ENCODE results near the gene RPTOR. TPM values are rescaled to one million over a fixed set of nuclear protein-coding genes. Genes with fewer than 3 reads are reported as not detected.

Gene RPTOR
- total and polyA plus RNA-seq, 4 donors: 12.4 to 46.1 (median 29.7) TPM

DNA sequence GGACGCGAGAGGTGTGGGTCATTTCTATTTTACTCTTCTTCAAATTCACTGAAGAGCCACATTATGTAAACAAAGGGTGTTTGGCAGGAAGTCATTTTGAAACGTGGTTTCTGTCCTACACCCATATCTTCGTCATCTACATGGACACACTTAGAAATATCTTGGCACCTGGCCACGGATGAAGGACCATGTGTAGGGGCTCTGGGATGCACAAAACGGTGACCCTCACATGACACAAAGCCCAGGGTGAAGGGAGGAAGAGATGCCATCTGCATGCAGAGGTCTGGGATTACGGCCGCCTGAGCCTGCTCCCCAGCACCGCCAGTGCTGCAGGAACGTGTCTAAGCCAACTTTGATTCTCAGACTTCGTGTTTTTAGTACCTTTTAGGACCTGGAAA lies 316.8 kb downstream of the RPTOR start:
- Histone ChIP-seq H3K9ac (ENCODE audit: insufficient read depth in 1 of 2, low read length in 2 of 2) (no peak overlapping the region), H3K27ac (ENCODE audit: low read depth in 1 of 2, low read length in 1 of 2) (no peak overlapping the region), H3K36me3 (ENCODE audit: control insufficient read depth in 4 of 4, insufficient read depth in 4 of 4, low read length in 4 of 4) (peaks cover 0 to 13% (median 8%) of the 10 kb centered on the region in 4 donors), H3K9me3 (ENCODE audit: control insufficient read depth in 4 of 4, insufficient read depth in 3 of 4, low read length in 3 of 4) (peaks cover 0 to 2% (median 0%) of the 10 kb centered on the region in 4 donors), H3K4me1 (ENCODE audit: control insufficient read depth in 5 of 5, insufficient read depth in 5 of 5, low read length in 5 of 5) (peaks cover 3 to 26% (median 11%) of the 10 kb centered on the region in 5 donors), H3K4me3 (no peak overlapping the region), H3K27me3 (ENCODE audit: control insufficient read depth in 3 of 3, insufficient read depth in 3 of 3, low read length in 2 of 3) (no peaks in the 10 kb centered on the region)
- DNase-seq: peak in 1 of 3 donors; percentile 8
- TF ChIP-seq CTCF (IDR thresholded peaks at IDR 0.05; ENCODE audit: control extremely low read depth, extremely low read depth): no peak
- no peak for ATAC-seq (ENCODE audit: insufficient read depth, low FRiP score)
- 54 to 61% methylated on average over 11 of the region's 11 CpGs for WGBS, 2 donors

- DNase-seq (peak; percentile 41 to 55 (median 46)), ATAC-seq (ENCODE audit: insufficient read depth, low FRiP score) (no peak)
- Histone ChIP-seq H3K27ac (ENCODE audit: low read depth in 1 of 2, low read length in 1 of 2) (no peak overlapping the region), H3K4me1 (ENCODE audit: control insufficient read depth in 5 of 5, insufficient read depth in 5 of 5, low read length in 5 of 5) (peaks cover 3 to 26% (median 11%) of the 10 kb centered on the region in 5 donors), H3K4me3 (no peak overlapping the region), H3K27me3 (ENCODE audit: control insufficient read depth in 3 of 3, insufficient read depth in 3 of 3, low read length in 2 of 3) (no peaks in the 10 kb centered on the region), H3K9me3 (ENCODE audit: control insufficient read depth in 4 of 4, insufficient read depth in 3 of 4, low read length in 3 of 4) (peaks cover 0 to 2% (median 0%) of the 10 kb centered on the region in 4 donors), H3K36me3 (ENCODE audit: control insufficient read depth in 4 of 4, insufficient read depth in 4 of 4, low read length in 4 of 4) (peaks cover 0 to 13% (median 7%) of the 10 kb centered on the region in 4 donors), H3K9ac (ENCODE audit: insufficient read depth in 1 of 2, low read length in 2 of 2) (no peak overlapping the region)
- 64 to 88% methylated on average over 8 of the region's 8 CpGs for WGBS, 2 donors
- no peak for TF ChIP-seq CTCF (IDR thresholded peaks at IDR 0.05; ENCODE audit: control extremely low read depth, extremely low read depth)
Measured at GRCh38 chr17:80861892-80862291, 317.3 kb downstream of the RPTOR start.

DNA sequence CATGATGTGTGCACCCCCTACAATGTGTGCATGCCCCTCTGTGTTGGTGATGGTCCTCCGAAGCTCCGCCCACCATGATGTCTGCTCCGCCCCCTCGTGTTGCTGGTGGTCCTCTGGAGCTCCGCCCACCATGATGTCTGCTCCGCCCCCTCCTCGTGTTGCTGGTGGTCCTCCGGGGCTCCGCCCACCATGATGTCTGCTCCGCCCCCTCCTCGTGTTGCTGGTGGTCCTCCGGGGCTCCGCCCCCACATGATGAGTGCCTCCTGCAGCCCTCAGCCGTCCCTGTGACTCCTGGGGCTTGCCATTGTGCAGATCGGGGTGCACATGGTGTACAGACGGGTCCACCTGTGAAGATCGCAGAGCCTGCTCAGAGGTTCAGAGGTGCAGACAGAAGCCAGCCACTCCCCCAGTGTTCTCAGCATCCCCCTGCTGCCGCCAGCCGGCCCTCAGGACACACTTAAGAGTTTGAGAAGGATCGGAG lies 317.9 kb downstream of the RPTOR start:
- Histone ChIP-seq H3K36me3 (ENCODE audit: control insufficient read depth in 4 of 4, insufficient read depth in 4 of 4, low read length in 4 of 4) (peaks cover 0 to 10% (median 6%) of the 10 kb centered on the region in 4 donors), H3K9ac (ENCODE audit: insufficient read depth in 1 of 2, low read length in 2 of 2) (no peak overlapping the region), H3K9me3 (ENCODE audit: control insufficient read depth in 4 of 4, insufficient read depth in 3 of 4, low read length in 3 of 4) (peaks cover 0 to 2% (median 0%) of the 10 kb centered on the region in 4 donors), H3K4me3 (no peak overlapping the region), H3K27ac (ENCODE audit: low read depth in 1 of 2, low read length in 1 of 2) (no peak overlapping the region), H3K27me3 (ENCODE audit: control insufficient read depth in 3 of 3, insufficient read depth in 3 of 3, low read length in 2 of 3) (no peaks in the 10 kb centered on the region), H3K4me1 (ENCODE audit: control insufficient read depth in 5 of 5, insufficient read depth in 5 of 5, low read length in 5 of 5) (peaks cover 3 to 26% (median 11%) of the 10 kb centered on the region in 5 donors)
- WGBS, 2 donors: 92 to 94% methylated on average over 17 to 20 of the region's 20 CpGs
- ATAC-seq (ENCODE audit: insufficient read depth, low FRiP score): no peak
- no peak for TF ChIP-seq CTCF (IDR thresholded peaks at IDR 0.05; ENCODE audit: control extremely low read depth, extremely low read depth)
- DNase-seq: no peak

- no peak for DNase-seq
- WGBS, 2 donors: 97 to 98% methylated on average over 10 of the region's 10 CpGs
- H3K9me3 ChIP-seq (ENCODE audit: control insufficient read depth in 4 of 4, insufficient read depth in 3 of 4, low read length in 3 of 4): peaks cover 0 to 2% (median 0%) of the 10 kb centered on the region in 4 donors
Measured at GRCh38 chr17:80862978-80863377, 318.3 kb downstream of the RPTOR start.

More at GRCh38 chr17:80862978-80863377, 318.3 kb downstream of the RPTOR start:
- ATAC-seq (ENCODE audit: insufficient read depth, low FRiP score): no peak
- no peak overlapping the region for H3K27ac ChIP-seq (ENCODE audit: low read depth in 1 of 2, low read length in 1 of 2)
- H3K4me1 ChIP-seq (ENCODE audit: control insufficient read depth in 5 of 5, insufficient read depth in 5 of 5, low read length in 5 of 5): peaks cover 3 to 26% (median 11%) of the 10 kb centered on the region in 5 donors
- no peak for TF ChIP-seq CTCF (IDR thresholded peaks at IDR 0.05; ENCODE audit: control extremely low read depth, extremely low read depth)
- peaks cover 0 to 8% (median 6%) of the 10 kb centered on the region in 4 donors for H3K36me3 ChIP-seq (ENCODE audit: control insufficient read depth in 4 of 4, insufficient read depth in 4 of 4, low read length in 4 of 4)
- H3K4me3 ChIP-seq: no peak overlapping the region
- H3K27me3 ChIP-seq (ENCODE audit: control insufficient read depth in 3 of 3, insufficient read depth in 3 of 3, low read length in 2 of 3): no peaks in the 10 kb centered on the region
- H3K9ac ChIP-seq (ENCODE audit: insufficient read depth in 1 of 2, low read length in 2 of 2): no peak overlapping the region

All from lung (tissue), 12 donors.